ENCODE results near the gene CAMK2A.
A peak's percentile ranks its signal among the peaks of the same experiment; 100 is the strongest.

Gene CAMK2A

DNA sequence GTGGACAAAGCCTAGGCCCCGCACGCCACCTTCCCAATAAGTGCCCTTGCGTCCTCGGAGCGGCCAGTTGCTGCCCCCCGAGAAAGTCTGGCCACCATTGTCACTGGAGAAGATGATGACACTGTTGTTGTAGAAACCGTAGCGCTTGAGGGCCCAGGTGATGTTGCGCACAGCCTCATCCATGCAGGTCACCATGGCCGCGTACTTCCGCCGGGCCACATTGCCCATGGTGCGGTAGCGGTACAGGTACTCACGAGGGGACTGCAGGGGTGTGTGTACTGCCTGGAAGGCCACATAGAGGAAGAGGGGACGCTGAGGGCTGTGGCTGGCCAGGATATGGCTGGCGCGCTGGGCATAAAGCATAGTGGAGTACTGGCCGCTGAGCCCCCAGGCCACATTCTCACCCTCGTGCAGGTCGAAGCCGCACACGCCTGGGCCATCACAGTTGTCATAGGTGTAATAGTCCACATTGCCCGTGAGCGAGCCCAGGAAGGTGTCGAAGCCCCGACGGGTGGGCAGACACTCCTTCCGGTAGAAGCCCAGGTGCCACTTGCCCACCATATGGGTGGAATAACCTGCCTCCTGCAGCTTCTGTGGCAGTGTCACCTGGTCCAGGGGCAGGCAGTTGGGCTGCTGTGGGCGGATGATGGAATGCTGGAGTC, 8.5 kb upstream of the CAMK2A start:
- Histone ChIP-seq H3K9me3 (ENCODE audit: control insufficient read depth, insufficient read depth, low read depth, low read length) (no peaks in the 10 kb centered on the region), H3K27ac (ENCODE audit: extremely low read depth, low read depth, low read length) (no peak overlapping the region), H3K4me1 (ENCODE audit: control insufficient read depth, insufficient read depth, low read length) (peaks cover 3% of the 10 kb centered on the region; the same call in 1 of the 2 replicates), H3K4me3 (ENCODE audit: low read depth, low read length) (no peak overlapping the region), H3K36me3 (ENCODE audit: control insufficient read depth in 2 of 2, insufficient read depth in 1 of 2, low read length in 2 of 2) (no peaks in the 10 kb centered on the region)
- TF ChIP-seq ZNF239 (tag by site-specific recombination; IDR thresholded peaks at IDR 0.05) (no peak), EGR2 (tag by site-specific recombination; IDR thresholded peaks at IDR 0.05; ENCODE audit: low read depth) (no peak), ZNF174 (tag by site-specific recombination; IDR thresholded peaks at IDR 0.05) (no peak), ZNF560 (tag by site-specific recombination; IDR thresholded peaks at IDR 0.05; ENCODE audit: borderline replicate concordance) (no peak), KLF16 (tag by site-specific recombination; IDR thresholded peaks at IDR 0.05) (no peak), ZNF747 (tag by site-specific recombination; IDR thresholded peaks at IDR 0.05) (no peak), ZNF776 (tag by site-specific recombination; IDR thresholded peaks at IDR 0.05; ENCODE audit: borderline replicate concordance) (no peak), ZNF214 (tag by site-specific recombination; IDR thresholded peaks at IDR 0.05; ENCODE audit: borderline replicate concordance) (no peak)
- ChIA-PET CTCF (interaction anchor here (0.7 to 2.2 kb wide), 2 partner anchors 11 to 23 kb away, joined by 3 to 9 read pairs; no protein-coding TSS in a partner anchor), POLR2A (interaction anchor here (0.5 kb wide), 1 partner anchor 10 kb away, joined by 3 read pairs; no protein-coding TSS in a partner anchor)

GRCh38 chr5:150297236-150297890, 7.8 kb upstream of the CAMK2A start:
- ChIA-PET CTCF (no interaction called here), POLR2A (no interaction called here)
- H3K4me3 ChIP-seq (ENCODE audit: low read depth, low read length), result no peak overlapping the region
- peaks cover 3% of the 10 kb centered on the region; the same call in 1 of the 2 replicates for H3K4me1 ChIP-seq (ENCODE audit: control insufficient read depth, insufficient read depth, low read length)
- TF ChIP-seq ZNF639 (tag by site-specific recombination; IDR thresholded peaks at IDR 0.05) (no peak), ZNF513 (tag by site-specific recombination; IDR thresholded peaks at IDR 0.05) (peak; percentile 47; the same call in 1 of the 2 replicates), ZNF701 (tag by site-specific recombination; IDR thresholded peaks at IDR 0.05) (no peak)
- no peaks in the 10 kb centered on the region for H3K36me3 ChIP-seq (ENCODE audit: control insufficient read depth in 2 of 2, insufficient read depth in 1 of 2, low read length in 2 of 2)
- no peak overlapping the region for H3K27ac ChIP-seq (ENCODE audit: extremely low read depth, low read depth, low read length)
- H3K9me3 ChIP-seq (ENCODE audit: control insufficient read depth, insufficient read depth, low read depth, low read length), result no peaks in the 10 kb centered on the region

DNA sequence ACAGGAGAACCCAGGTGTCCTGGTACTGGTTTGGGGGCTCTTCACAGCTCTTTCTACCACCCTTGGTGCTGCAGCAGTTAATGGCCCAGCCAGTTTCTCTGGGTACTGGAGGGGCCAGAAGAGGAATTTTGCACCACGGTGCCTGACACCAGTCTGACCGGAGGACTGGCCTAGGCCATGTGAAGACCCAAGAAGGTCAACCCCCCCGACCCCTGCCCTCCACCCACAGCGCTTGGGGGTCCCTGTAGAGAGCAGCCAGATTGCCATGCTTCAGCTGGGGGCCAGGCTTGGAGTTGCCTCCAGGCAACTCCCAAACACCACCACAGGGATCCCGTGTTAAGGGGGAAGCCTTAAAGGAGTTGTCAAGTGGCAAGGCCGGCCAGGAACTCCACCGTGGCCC, 6.9 kb upstream of the CAMK2A start:
- POLR2A ChIA-PET, result no interaction called here
- CTCF ChIA-PET, result no interaction called here
- Histone ChIP-seq H3K36me3 (ENCODE audit: control insufficient read depth in 2 of 2, insufficient read depth in 1 of 2, low read length in 2 of 2) (no peaks in the 10 kb centered on the region), H3K9me3 (ENCODE audit: control insufficient read depth, insufficient read depth, low read depth, low read length) (no peaks in the 10 kb centered on the region), H3K27ac (ENCODE audit: extremely low read depth, low read depth, low read length) (no peak overlapping the region), H3K4me1 (ENCODE audit: control insufficient read depth, insufficient read depth, low read length) (peaks cover 3% of the 10 kb centered on the region; the same call in 1 of the 2 replicates), H3K4me3 (ENCODE audit: low read depth, low read length) (no peak overlapping the region)
- TF ChIP-seq ZNF791 (tag by site-specific recombination; IDR thresholded peaks at IDR 0.05), result no peak
- no peak for TF ChIP-seq ZNF48 (tag by site-specific recombination; IDR thresholded peaks at IDR 0.05)
- TF ChIP-seq ZNF140 (tag by site-specific recombination; IDR thresholded peaks at IDR 0.05), result no peak
- no peak for TF ChIP-seq ZNF157 (tag by site-specific recombination; IDR thresholded peaks at IDR 0.05)
- TF ChIP-seq ZSCAN4 (tag by site-specific recombination; IDR thresholded peaks at IDR 0.05), result no peak
- TF ChIP-seq YY2 (tag by site-specific recombination; IDR thresholded peaks at IDR 0.05), result no peak
- TF ChIP-seq ZBTB10 (tag by site-specific recombination; IDR thresholded peaks at IDR 0.05), result no peak
- no peak for TF ChIP-seq ZNF692 (tag by site-specific recombination; IDR thresholded peaks at IDR 0.05)
- TF ChIP-seq ZFHX2 (tag by site-specific recombination; conservative IDR thresholded peaks at IDR 0.05), result no peak
- TF ChIP-seq ZNF248 (tag by site-specific recombination; IDR thresholded peaks at IDR 0.05), result no peak

Measured in HEK293 (cell line).